Measurements from ENCODE around the gene CCDC33. TPM values are rescaled to one million over a fixed set of nuclear protein-coding genes. Genes with fewer than 3 reads are reported as not detected.

Gene CCDC33
- total and polyA plus RNA-seq, 2 donors (not counting 1 experiment from before 2014, with no cell fraction given): not detected

GRCh38 chr15:74206801-74207281 lies 29.3 kb upstream of the CCDC33 start:
- H3K36me3 ChIP-seq (replicated peaks in 1 of 2; ENCODE audit: control extremely low read depth in 1 of 2, control insufficient read depth in 1 of 2, extremely low read depth in 1 of 2, insufficient read depth in 2 of 2, low read length in 1 of 2): no peaks in the 10 kb centered on the region
- no peak overlapping the region for H3K4me3 ChIP-seq (ENCODE audit: control extremely low read depth in 1 of 5, extremely low read depth in 1 of 5, insufficient read depth in 1 of 5, low read depth in 2 of 5, low read length in 4 of 5)
- Mint-ChIP-seq H3K4me3 (no peak overlapping the region), H3K4me1 (no peaks in the 10 kb centered on the region), H3K27me3 (peaks cover 39% of the 10 kb centered on the region), H3K27ac (no peak overlapping the region), H3K9me3 (ENCODE audit: insufficient read depth) (peaks cover 2% of the 10 kb centered on the region)
- ATAC-seq (ENCODE audit: low read depth) (no peak), DNase-seq (no peak)
- H3K27ac ChIP-seq (ENCODE audit: low read length in 2 of 2): no peak overlapping the region
- POLR2A ChIA-PET: no interaction called here
- no peak overlapping the region for H3K9ac ChIP-seq (ENCODE audit: low read length)
- 78% methylated on average over 6 of the region's 6 CpGs for WGBS (ENCODE audit: insufficient coverage)
- peaks cover 0 to 2% (median 0%) of the 10 kb centered on the region in 3 donors for H3K9me3 ChIP-seq (ENCODE audit: control extremely low read depth in 1 of 3, control insufficient read depth in 2 of 3, insufficient read depth in 1 of 3, low read length in 2 of 3)
- CTCF ChIA-PET: no interaction called here
- intact Hi-C loops (cut with micrococcal nuclease): no loop called here
- H3K79me2 ChIP-seq (ENCODE audit: control insufficient read depth, insufficient read depth, low read length): no peaks in the 10 kb centered on the region
- no peak overlapping the region for H2AFZ ChIP-seq (ENCODE audit: insufficient read depth, low read depth, low read length, poor library complexity, severe bottlenecking)
- no peak for TF ChIP-seq CTCF (IDR thresholded peaks at IDR 0.05)
- no peak for TF ChIP-seq EZH2 (IDR thresholded peaks at IDR 0.05; ENCODE audit: borderline replicate concordance, insufficient read depth, low read depth, low read length, poor library complexity, severe bottlenecking)
- peaks cover 0 to 4% (median 0%) of the 10 kb centered on the region in 4 experiments for H3K27me3 ChIP-seq (replicated peaks in 1 of 4; ENCODE audit: control extremely low read depth in 1 of 4, control insufficient read depth in 3 of 4, insufficient read depth in 4 of 4, low read length in 3 of 4)
- no peaks in the 10 kb centered on the region for H3K4me1 ChIP-seq (ENCODE audit: control insufficient read depth in 2 of 2, insufficient read depth in 2 of 2, low read length in 2 of 2)
- no peaks in the 10 kb centered on the region for H4K20me1 ChIP-seq (ENCODE audit: control insufficient read depth, insufficient read depth, low read length, poor library complexity, severe bottlenecking)
- no peak overlapping the region for H3K4me2 ChIP-seq (replicated peaks; ENCODE audit: low read depth, low read length, poor library complexity, severe bottlenecking)

- Histone ChIP-seq H3K27ac (ENCODE audit: low read length in 2 of 2) (no peak overlapping the region), H3K4me2 (replicated peaks; ENCODE audit: low read depth, low read length, poor library complexity, severe bottlenecking) (no peak overlapping the region), H3K4me3 (ENCODE audit: control extremely low read depth in 1 of 5, extremely low read depth in 1 of 5, insufficient read depth in 1 of 5, low read depth in 2 of 5, low read length in 4 of 5) (no peak overlapping the region), H2AFZ (ENCODE audit: insufficient read depth, low read depth, low read length, poor library complexity, severe bottlenecking) (no peak overlapping the region), H3K9me3 (ENCODE audit: control extremely low read depth in 1 of 3, control insufficient read depth in 2 of 3, insufficient read depth in 1 of 3, low read length in 2 of 3) (peaks cover 0 to 2% (median 0%) of the 10 kb centered on the region in 3 donors), H4K20me1 (ENCODE audit: control insufficient read depth, insufficient read depth, low read length, poor library complexity, severe bottlenecking) (no peaks in the 10 kb centered on the region), H3K4me1 (ENCODE audit: control insufficient read depth in 2 of 2, insufficient read depth in 2 of 2, low read length in 2 of 2) (no peaks in the 10 kb centered on the region), H3K9ac (ENCODE audit: low read length) (no peak overlapping the region), H3K36me3 (replicated peaks in 1 of 2; ENCODE audit: control extremely low read depth in 1 of 2, control insufficient read depth in 1 of 2, extremely low read depth in 1 of 2, insufficient read depth in 2 of 2, low read length in 1 of 2) (no peaks in the 10 kb centered on the region), H3K79me2 (ENCODE audit: control insufficient read depth, insufficient read depth, low read length) (no peaks in the 10 kb centered on the region), H3K27me3 (replicated peaks in 1 of 4; ENCODE audit: control extremely low read depth in 1 of 4, control insufficient read depth in 3 of 4, insufficient read depth in 4 of 4, low read length in 3 of 4) (peaks cover 0 to 4% (median 0%) of the 10 kb centered on the region in 4 experiments)
- intact Hi-C loops (cut with micrococcal nuclease): no loop called here
- CTCF ChIA-PET: no interaction called here
- no peak for ATAC-seq (ENCODE audit: low read depth)
- no peak for DNase-seq
- Mint-ChIP-seq H3K4me1 (no peaks in the 10 kb centered on the region), H3K9me3 (ENCODE audit: insufficient read depth) (peaks cover 2% of the 10 kb centered on the region), H3K27me3 (peaks cover 39% of the 10 kb centered on the region), H3K4me3 (no peak overlapping the region), H3K27ac (no peak overlapping the region)
- TF ChIP-seq CTCF (IDR thresholded peaks at IDR 0.05) (no peak), EZH2 (IDR thresholded peaks at IDR 0.05; ENCODE audit: borderline replicate concordance, insufficient read depth, low read depth, low read length, poor library complexity, severe bottlenecking) (no peak)
- 82% methylated on average over 16 of the region's 16 CpGs for WGBS (ENCODE audit: insufficient coverage)
- POLR2A ChIA-PET: no interaction called here
These were observed 28.3 kb upstream of the CCDC33 start for GRCh38 chr15:74207652-74208440.
